ENCODE data around the gene CTDSP2. TPM values are rescaled to one million over a fixed set of nuclear protein-coding genes. Genes with fewer than 3 reads are reported as not detected.
"Not testable (repeated sequence)": the region's sequence is repeated elsewhere in the genome, so short reads cannot be mapped to it uniquely, and the experiment has no call there.

The CTDSP2 gene
- total RNA-seq, 1 donor from 2014 or later = 105 TPM

GRCh38 chr12:57861967-57862366 is 15.4 kb upstream of the CTDSP2 start:
- no peak for DNase-seq (ENCODE audit: missing footprints)
- intact Hi-C loops (cut with DNase I) = no loop called here
- ATAC-seq = no peak

GRCh38 chr12:57860883-57861282 is 14.4 kb upstream of the CTDSP2 start:
- DNase-seq (ENCODE audit: missing footprints); ATAC-seq; intact Hi-C loops (cut with DNase I): not testable (repeated sequence)

GRCh38 chr12:57859121-57859520 is 12.6 kb upstream of the CTDSP2 start:
- DNase-seq (ENCODE audit: missing footprints) = no peak
- intact Hi-C loops (cut with DNase I) = no loop called here
- ATAC-seq = no peak

- ATAC-seq; DNase-seq (ENCODE audit: missing footprints); intact Hi-C loops (cut with DNase I): not testable (repeated sequence)
Measured at GRCh38 chr12:57858123-57858522, 11.6 kb upstream of the CTDSP2 start.

DNA sequence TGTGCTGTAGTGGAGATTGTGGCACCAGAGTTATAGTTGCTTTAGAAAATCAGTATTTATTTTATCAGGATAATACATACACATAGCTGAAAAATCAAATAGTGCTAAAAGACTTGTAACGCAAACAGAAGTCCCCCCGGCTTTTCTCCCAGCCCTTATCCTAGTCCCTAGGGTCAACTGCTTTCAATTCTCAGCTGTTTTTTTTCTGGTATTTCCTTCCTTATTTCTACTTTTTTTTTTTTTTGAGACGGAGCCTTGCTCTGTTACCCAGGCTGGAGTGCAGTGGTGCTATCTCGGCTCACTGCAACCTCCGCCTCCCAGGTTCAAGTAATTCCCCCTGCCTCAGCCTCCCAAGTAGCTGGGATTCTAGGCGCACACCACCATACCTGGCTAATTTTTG is 8.4 kb upstream of the CTDSP2 start:
- no peak for ATAC-seq
- intact Hi-C loops (cut with DNase I) = no loop called here

DNA sequence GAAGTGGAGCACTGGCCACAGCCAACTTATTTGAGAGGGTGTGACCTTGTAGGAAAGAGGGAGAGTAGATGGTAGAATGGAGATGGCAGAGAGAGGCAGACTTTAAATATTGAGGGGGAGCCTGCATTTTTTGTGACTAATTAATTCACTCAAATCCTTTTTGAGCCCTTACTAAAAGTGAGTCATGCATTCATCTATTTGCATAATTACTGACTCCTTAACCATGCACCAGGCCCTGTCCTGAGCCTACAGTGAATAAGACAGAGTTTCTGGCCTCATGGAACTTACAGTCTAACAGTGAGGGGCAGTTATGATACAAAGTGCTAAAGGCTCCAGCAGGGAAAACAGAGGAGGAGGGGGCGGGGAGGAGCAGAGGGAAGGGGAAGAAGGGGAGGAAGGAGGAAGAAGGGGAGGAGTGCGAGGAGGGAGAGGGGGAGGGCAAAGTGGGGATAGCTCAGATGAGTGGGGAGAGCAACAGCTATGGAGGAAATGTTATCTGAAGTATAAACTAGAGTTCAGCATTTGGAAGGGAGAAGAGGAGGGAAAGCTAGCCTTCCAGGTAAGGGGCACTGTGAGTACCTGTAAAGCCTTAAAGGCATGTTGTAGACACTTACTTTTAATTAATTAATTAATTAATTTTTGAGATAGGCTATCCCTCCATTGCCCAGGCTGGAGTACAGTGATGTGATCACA is 7.5 kb upstream of the CTDSP2 start:
- ATAC-seq (no peak), DNase-seq (ENCODE audit: missing footprints) (no peak)
- intact Hi-C loops (cut with DNase I) = no loop called here

More for the DNA sequence above, 8.4 kb upstream of the CTDSP2 start:
- DNase-seq (ENCODE audit: missing footprints) = no peak

- intact Hi-C loops (cut with DNase I) = no loop called here
- DNase-seq (ENCODE audit: missing footprints) = no peak
Measured at GRCh38 chr12:57852620-57853500, 6.3 kb upstream of the CTDSP2 start.

GRCh38 chr12:57852200-57852599 is 5.7 kb upstream of the CTDSP2 start:
- ATAC-seq (peak; percentile 74), DNase-seq (ENCODE audit: missing footprints) (peak; percentile 79)
- intact Hi-C loops (cut with DNase I) = no loop called here

More at GRCh38 chr12:57852620-57853500, 6.3 kb upstream of the CTDSP2 start:
- ATAC-seq = peak; percentile 65

- intact Hi-C loops (cut with DNase I) = no loop called here
- DNase-seq (ENCODE audit: missing footprints) = no peak
- ATAC-seq = no peak
Measured at GRCh38 chr12:57851552-57851951, 5.0 kb upstream of the CTDSP2 start.

DNA sequence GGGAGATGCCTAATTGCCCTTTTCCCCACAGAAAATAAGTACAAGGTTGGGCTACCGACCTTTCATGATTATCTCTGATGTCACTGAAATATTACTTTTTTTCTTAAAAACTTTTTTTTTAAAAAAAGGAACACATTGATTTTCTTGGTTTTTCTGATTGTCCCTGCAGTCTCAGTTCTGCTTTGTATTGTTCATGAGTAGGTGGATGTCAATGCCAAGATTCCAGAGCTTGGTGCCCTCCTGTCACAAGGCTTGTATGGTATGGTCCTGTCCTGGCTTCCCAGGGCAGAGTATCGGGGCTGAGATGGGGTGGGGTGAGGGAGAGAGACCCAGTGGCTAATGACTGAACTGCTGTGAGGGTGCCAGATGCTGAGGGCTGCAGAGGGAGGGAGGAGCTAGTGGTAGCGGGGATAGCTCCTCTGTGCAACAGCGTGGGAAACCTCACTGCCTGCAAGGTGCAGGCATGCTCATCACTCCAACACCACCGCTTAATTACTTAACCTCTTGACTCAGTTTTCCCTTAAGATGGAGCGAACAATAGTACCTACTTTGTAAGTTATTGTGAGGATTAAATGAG is 4.4 kb upstream of the CTDSP2 start:
- intact Hi-C loops (cut with DNase I) = no loop called here

DNA sequence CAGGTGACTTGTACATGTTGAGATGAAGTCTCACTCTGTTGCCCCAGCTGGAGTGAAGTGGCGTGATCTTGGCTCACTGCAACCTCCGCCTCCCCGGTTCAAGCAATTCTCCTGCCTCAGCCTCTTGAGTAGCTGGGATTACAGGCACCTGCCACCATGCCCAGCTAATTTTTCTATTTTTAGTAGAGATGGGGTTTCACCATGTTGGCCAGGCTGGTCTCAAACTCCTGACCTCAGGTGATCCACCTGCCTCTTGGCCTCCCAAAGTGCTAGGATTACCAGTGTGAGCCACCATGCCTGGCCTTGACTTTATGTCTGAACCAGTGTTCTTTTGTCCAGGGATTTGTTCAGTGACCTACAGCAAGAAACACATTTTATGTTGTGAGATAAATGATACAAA is 2.9 kb upstream of the CTDSP2 start:
- DNase-seq (ENCODE audit: missing footprints); ATAC-seq; intact Hi-C loops (cut with DNase I): not testable (repeated sequence)

More for the DNA sequence above, 4.4 kb upstream of the CTDSP2 start:
- ATAC-seq (no peak), DNase-seq (ENCODE audit: missing footprints) (no peak)

DNA sequence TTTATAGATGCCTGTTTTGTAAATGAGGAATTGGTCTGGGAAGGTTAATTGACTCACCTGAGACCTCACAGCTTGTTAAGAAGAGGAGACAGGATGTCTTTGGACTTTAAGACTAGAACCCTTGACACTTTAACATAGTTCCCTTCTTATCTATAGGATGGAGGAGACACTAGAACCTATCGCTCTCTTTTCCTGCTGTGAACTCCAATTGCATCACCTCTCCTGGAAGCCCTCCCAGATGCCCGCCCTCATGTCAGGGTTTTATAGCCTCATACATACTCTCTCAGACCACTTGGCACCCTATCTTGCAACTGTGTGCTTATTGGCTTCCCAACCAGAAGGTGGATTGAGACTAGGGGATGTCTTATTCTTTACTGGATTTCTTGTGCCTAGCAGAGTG is 2.5 kb upstream of the CTDSP2 start:
- DNase-seq (ENCODE audit: missing footprints) (no peak), ATAC-seq (no peak)
- intact Hi-C loops (cut with DNase I) = no loop called here

DNA sequence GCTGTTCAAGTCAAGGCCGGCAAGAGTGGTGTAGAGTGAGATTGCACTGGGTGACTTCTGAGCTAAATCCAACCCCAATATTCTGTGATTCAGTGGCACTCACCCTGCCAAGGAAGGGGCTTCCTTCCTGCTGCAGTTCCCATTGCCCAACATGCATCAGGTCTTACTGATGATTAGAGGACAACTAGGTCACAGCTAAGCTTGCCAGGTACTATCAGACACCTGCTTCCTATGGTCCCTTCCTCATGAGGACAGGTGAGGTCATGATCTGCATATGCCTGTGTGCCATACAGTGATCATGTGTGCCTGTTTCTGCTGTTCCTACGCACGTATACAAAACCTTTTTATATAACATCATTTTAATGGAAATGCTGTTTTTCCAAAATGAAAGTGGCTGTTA is 1.7 kb upstream of the CTDSP2 start:
- ATAC-seq (no peak), DNase-seq (ENCODE audit: missing footprints) (no peak)

GRCh38 chr12:57846285-57846576 is 298 bp downstream of the CTDSP2 start:
- ATAC-seq (peak; percentile 17), DNase-seq (ENCODE audit: missing footprints) (peak; percentile 83)
- intact Hi-C loops (cut with DNase I) = loop anchor here (1.0 kb wide), 1 partner anchor 47 kb away; no protein-coding TSS in a partner anchor

More for the DNA sequence above, 1.7 kb upstream of the CTDSP2 start:
- intact Hi-C loops (cut with DNase I) = no loop called here

DNA sequence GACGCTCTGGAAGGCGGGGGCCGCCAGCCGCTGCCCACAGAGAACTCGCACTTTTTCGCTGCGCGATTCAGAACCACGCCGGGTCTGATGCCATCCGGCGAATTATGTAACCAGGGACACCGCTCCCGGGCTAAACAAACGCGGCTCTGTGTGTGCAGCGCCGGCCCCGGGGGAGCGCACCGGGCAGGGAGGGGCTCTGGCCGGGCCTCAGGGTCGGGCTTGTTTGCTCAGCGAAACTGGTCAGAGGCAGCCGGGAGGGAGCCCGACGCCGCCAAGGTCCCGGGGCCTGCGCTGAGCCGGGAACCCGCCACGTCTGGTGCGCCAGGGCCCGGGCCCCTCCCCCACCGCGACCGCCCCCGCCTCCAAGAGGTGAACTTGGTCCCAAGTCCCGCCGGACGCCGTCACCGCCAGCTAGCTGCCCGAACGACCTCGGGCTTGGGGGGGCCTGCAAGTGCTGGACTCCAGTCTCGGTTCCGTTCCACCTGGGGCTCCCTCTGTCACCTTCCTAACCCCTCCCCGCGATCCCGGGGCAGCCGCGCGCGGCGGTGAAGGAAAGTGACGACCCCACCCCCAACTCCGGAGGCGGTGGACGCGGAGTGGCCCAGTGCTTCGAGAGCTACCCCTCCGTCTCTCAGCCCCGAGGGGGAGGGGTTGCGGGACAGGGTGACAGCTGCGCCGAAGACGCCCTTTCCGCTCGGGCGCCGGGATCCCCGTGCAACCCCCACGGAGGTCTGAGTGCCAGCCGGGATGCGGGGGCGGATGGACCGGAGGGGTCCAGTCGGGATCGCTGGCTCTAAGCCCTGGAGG is 848 bp downstream of the CTDSP2 start:
- intact Hi-C loops (cut with DNase I) = loop anchor here (1.0 kb wide), 1 partner anchor 48 kb away; no protein-coding TSS in a partner anchor

GRCh38 chr12:57844709-57845477 is 1.6 kb downstream of the CTDSP2 start:
- ATAC-seq (peak; percentile 54), DNase-seq (ENCODE audit: missing footprints) (peak; percentile 86)
- intact Hi-C loops (cut with DNase I) = no loop called here

More for the DNA sequence above, 848 bp downstream of the CTDSP2 start:
- DNase-seq (ENCODE audit: missing footprints) (peak; percentile 88), ATAC-seq (peak; percentile 51)

DNA sequence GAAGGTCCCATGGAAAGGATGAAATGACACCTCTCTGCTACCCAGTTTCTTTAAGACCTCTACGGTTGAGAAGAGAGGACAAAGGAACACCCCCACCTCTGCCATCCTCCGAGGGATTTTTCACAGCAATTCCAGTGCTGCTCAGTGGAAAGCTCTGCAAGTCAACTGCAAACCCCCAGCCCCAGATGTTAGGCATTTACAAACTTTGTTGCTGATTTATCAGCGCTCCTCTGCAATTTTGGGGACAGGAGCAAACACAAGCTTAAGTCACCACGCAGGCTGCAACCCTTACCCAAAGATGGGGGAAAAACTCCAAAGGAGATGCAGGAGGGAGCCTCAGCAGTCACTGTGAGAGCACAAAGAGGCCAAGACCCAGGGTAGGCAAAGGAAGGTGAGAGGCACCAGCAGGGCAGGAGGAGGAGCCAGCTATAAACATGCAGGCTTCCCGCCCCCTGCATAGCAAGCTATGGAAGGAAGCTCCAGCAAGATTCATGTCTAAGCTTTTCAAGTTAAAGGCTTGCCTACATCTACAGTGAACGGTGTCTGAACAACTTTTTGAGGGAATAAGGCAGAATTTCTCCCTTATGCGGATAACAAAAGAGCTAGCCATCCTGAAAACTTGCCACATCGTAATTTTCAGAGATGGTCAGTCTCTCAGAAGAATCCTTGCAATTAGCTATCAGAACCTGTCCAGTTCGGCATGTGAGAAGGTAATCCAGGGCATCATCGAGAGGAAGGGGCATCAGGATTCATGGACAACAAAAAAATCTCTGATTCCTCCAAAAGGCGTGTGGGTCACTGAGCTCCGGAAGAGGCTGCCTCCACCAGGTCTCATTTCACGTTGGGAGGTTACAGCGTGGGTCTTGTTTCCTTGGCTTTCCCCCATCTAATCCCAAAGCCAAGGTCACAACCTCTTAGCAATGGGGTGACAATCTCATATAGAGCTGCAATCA is 3.9 kb downstream of the CTDSP2 start:
- intact Hi-C loops (cut with DNase I) = no loop called here
- no peak for ATAC-seq
- no peak for DNase-seq (ENCODE audit: missing footprints)
